CD4-positive, alpha-beta T cell (primary cell): ENCODE results near the gene KMO. TPM values are rescaled to one million over a fixed set of nuclear protein-coding genes. Genes with fewer than 3 reads are reported as not detected.

Source experiments
- ATAC-seq: fragments of 200-7000 bp; cut with Tn5 transposase; one replicate; pipeline ENCODE4 v1.10.0; 2022; ENCODE audit warnings: mild to moderate bottlenecking; ENCODE audit not compliant: poor library complexity
- CTCF ChIA-PET: fragments of 350-600 bp; sonication (Branson Sonifier 250); formaldehyde crosslinking; loops from one replicate; lab custom pipeline; 2021; ENCODE audit warnings: antibody characterized with exemption, inconsistent platforms; lab: Charles Lee
- POLR2A ChIA-PET: fragments of 350-600 bp; sonication (Branson Sonifier 250); formaldehyde crosslinking; loops from one replicate; lab custom pipeline; 2021; ENCODE audit warnings: antibody characterized with exemption, inconsistent platforms; lab: Charles Lee
- DNase-seq, 14 experiments: peaks; one replicate each; pipeline ENCODE4 v3.0.0-alpha.2; 2013 to 2020; ENCODE audit warnings: mixed read lengths in 2 of 14
- H3K27ac ChIP-seq, 2 donors: one replicate each; pipeline versions ENCODE4 v1.5.1 to v1.7.0; 2013; ENCODE audit warnings: low read length in 2 of 2, low read depth in 1 of 2, mild to moderate bottlenecking in 1 of 2
- H3K27me3 ChIP-seq, 2 experiments: 1 replicate in 1 of 2; 2 replicates in 1 of 2; pipeline versions ENCODE4 v1.6.1 to v1.7.0; 2013; ENCODE audit warnings: low read length in 2 of 2, control low read depth in 1 of 2, mild to moderate bottlenecking in 1 of 2, moderate library complexity in 1 of 2; ENCODE audit not compliant: insufficient read depth in 2 of 2, control insufficient read depth in 1 of 2
- H3K36me3 ChIP-seq: one replicate; pipeline ENCODE4 v1.6.1; 2013; ENCODE audit warnings: low read length, control low read depth; ENCODE audit not compliant: insufficient read depth
- H3K4me1 ChIP-seq: one replicate; pipeline ENCODE4 v1.6.1; 2013; ENCODE audit warnings: low read length, control low read depth; ENCODE audit not compliant: insufficient read depth
- H3K4me3 ChIP-seq: one replicate; pipeline ENCODE4 v1.5.1; 2013; ENCODE audit warnings: mild to moderate bottlenecking, low read length, moderate library complexity
- H3K9me3 ChIP-seq, 2 experiments: 1 replicate in 1 of 2; 2 replicates in 1 of 2; pipeline versions ENCODE4 v1.6.1 to v1.7.0; 2013; ENCODE audit warnings: low read length in 2 of 2, mild to moderate bottlenecking in 2 of 2, control low read depth in 1 of 2, moderate library complexity in 1 of 2; ENCODE audit not compliant: control insufficient read depth in 1 of 2, insufficient read depth in 1 of 2
- H3K27ac Mint-ChIP-seq: one replicate; pipeline ENCODE4 v1.8.0; 2020; ENCODE audit warnings: mixed read lengths
- H3K27me3 Mint-ChIP-seq: one replicate; pipeline ENCODE4 v1.8.0; 2021; ENCODE audit warnings: mixed read lengths
- H3K36me3 Mint-ChIP-seq: one replicate; pipeline ENCODE4 v1.8.0; 2021; ENCODE audit warnings: low read depth, mixed read lengths
- H3K4me1 Mint-ChIP-seq: one replicate; pipeline ENCODE4 v1.8.0; 2021; ENCODE audit warnings: low read depth, mixed read lengths
- H3K4me3 Mint-ChIP-seq: one replicate; pipeline ENCODE4 v1.8.0; 2020; ENCODE audit warnings: mild to moderate bottlenecking, mixed read lengths
- H3K9me3 Mint-ChIP-seq: one replicate; pipeline ENCODE4 v1.8.0; 2020; ENCODE audit warnings: mixed read lengths
- intact Hi-C, 2 experiments: fragments of 100-400 bp; cut with DNase I in 1 of 2; cut with micrococcal nuclease in 1 of 2; formaldehyde crosslinking; loops; one replicate each; pipeline versions ENCODE4 v1.15.1 to v1.9.0; 2023 to 2025; cut with DNase I, micrococcal nuclease
- total RNA-seq, 174 experiments: library from RNA in 2 of 174; stranded (reverse) in 2 of 174; gene quantifications; one replicate each; pipeline ENCODE4 v1.2.3 and lab custom pipeline; 2021 to 2026
- TF ChIP-seq, protein P1 (sequence below): fragments of 200-600 bp; IDR thresholded peaks from one replicate; pipeline ENCODE4 v1.8.0; 2022; ENCODE audit warnings: antibody characterized with exemption, mild to moderate bottlenecking

KMO gene
- total RNA-seq, 2 experiments from 2014 or later: not detected

DNA sequence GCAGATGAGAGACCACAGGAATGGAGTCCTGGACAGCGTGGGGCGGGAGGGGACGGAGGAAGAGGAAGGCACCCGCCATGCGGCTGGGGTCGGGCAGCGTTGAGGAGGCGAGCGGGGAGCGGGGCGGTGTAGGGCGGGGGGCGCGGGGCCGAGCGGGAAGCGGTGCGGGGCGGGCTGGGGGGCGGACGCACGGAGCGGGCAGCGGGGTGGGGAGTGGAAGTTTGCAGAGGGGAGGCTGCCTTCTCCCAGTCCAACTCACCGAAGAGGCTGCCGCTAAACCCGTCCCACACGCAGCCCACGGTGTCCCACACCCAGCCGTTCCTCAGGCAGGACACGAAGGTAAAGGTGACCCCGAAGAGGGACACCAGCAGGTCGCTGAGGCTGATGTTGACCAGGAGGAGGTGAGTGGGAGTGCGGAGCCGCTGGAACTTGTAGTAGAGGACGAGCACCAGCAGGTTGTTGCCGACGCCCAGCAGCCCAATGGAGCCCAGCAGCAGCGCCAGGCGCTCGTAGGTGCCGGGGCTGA lies 107.5 kb downstream of the KMO start:
- peaks cover 17% of the 10 kb centered on the region for H3K4me1 ChIP-seq
- no peaks in the 10 kb centered on the region for H3K9me3 ChIP-seq
- H3K27me3 ChIP-seq: no peaks in the 10 kb centered on the region
- peak overlapping the region; percentile 87 for H3K4me3 ChIP-seq
- peak overlapping the region; percentile 55 to 58 for H3K27ac ChIP-seq
- POLR2A ChIA-PET: interaction anchor here (0.6 to 2.6 kb wide), 11 partner anchors 12 to 1615 kb away, joined by 3 to 16 read pairs (median 5); partner anchors contain the start of genes CEP170, EXO1, FH and KMO
- Mint-ChIP-seq H3K27ac (peak overlapping the region; percentile 69), H3K4me3 (peak overlapping the region; percentile 93), H3K4me1 (peaks cover 39% of the 10 kb centered on the region), H3K9me3 (peaks cover 5% of the 10 kb centered on the region), H3K36me3 (peaks cover 10% of the 10 kb centered on the region), H3K27me3 (no peaks in the 10 kb centered on the region)
- CTCF ChIA-PET: interaction anchor here (1.4 to 2.1 kb wide), 3 partner anchors 12 to 38 kb away, joined by 4 to 9 read pairs (median 6); no protein-coding TSS in a partner anchor
- DNase-seq: peak in 8 of 14 experiments; percentile 9 to 44 (median 17)
- ATAC-seq: peak; percentile 8
- H3K36me3 ChIP-seq: no peaks in the 10 kb centered on the region
- TF ChIP-seq, protein P1, sequence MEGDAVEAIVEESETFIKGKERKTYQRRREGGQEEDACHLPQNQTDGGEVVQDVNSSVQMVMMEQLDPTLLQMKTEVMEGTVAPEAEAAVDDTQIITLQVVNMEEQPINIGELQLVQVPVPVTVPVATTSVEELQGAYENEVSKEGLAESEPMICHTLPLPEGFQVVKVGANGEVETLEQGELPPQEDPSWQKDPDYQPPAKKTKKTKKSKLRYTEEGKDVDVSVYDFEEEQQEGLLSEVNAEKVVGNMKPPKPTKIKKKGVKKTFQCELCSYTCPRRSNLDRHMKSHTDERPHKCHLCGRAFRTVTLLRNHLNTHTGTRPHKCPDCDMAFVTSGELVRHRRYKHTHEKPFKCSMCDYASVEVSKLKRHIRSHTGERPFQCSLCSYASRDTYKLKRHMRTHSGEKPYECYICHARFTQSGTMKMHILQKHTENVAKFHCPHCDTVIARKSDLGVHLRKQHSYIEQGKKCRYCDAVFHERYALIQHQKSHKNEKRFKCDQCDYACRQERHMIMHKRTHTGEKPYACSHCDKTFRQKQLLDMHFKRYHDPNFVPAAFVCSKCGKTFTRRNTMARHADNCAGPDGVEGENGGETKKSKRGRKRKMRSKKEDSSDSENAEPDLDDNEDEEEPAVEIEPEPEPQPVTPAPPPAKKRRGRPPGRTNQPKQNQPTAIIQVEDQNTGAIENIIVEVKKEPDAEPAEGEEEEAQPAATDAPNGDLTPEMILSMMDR: no peak
- intact Hi-C loops: loop anchor here (5.0 kb wide), 3 partner anchors 38 to 1613 kb away; partner anchors contain the start of gene FH (in 1 of the 2)

- intact Hi-C loops: loop anchor here (5.0 kb wide), 2 partner anchors 37 to 123 kb away; partner anchors contain the start of gene FH (in 1 of the 2)
- ChIA-PET CTCF (interaction anchor here (0.8 to 1.6 kb wide), 3 partner anchors 30 to 207 kb away, joined by 3 to 6 read pairs (median 4); no protein-coding TSS in a partner anchor), POLR2A (interaction anchor here (0.5 to 1.7 kb wide), 11 partner anchors 13 to 1614 kb away, joined by 3 to 16 read pairs (median 4); partner anchors contain the start of genes CEP170, EXO1, FH and KMO)
- Histone ChIP-seq H3K36me3 (no peaks in the 10 kb centered on the region), H3K9me3 (no peaks in the 10 kb centered on the region), H3K27me3 (no peaks in the 10 kb centered on the region), H3K27ac (peak within 1 kb of the TSS; percentile 55 to 58), H3K4me1 (peaks cover 17% of the 10 kb centered on the region), H3K4me3 (peak within 1 kb of the TSS; percentile 87)
- peak; percentile 75 to 95 (median 89) for DNase-seq
- Mint-ChIP-seq H3K36me3 (peaks cover 4% of the 10 kb centered on the region), H3K4me1 (peaks cover 39% of the 10 kb centered on the region), H3K9me3 (peaks cover 5% of the 10 kb centered on the region), H3K27ac (peak within 1 kb of the TSS; percentile 82), H3K4me3 (peak within 1 kb of the TSS; percentile 93), H3K27me3 (no peaks in the 10 kb centered on the region)
- TF ChIP-seq, protein P1: no peak
- peak; percentile 94 for ATAC-seq
Observed at GRCh38 chr1:241640149-241640866, 108.1 kb downstream of the KMO start, which contains the start of the genes CHML and OPN3. CHML (minus strand) TSS chr1:241640369; CDS start chr1:241635766, 4,603 bp downstream. OPN3 (minus strand) TSS chr1:241640369; CDS start chr1:241640254, 115 bp downstream.
